Hepatocyte (in vitro differentiated cells): Measurements from ENCODE around the gene DISP2.

Experiments
- EZH2phosphoT487 ChIP-seq: fragments of 200-600 bp; sonication (generic); IDR thresholded peaks from one replicate; pipeline ENCODE4 v1.6.1; 2018; ENCODE audit warnings: antibody characterized with exemption, mild to moderate bottlenecking, low read depth, moderate library complexity; ENCODE audit not compliant: unreplicated experiment, severe bottlenecking
- TF ChIP-seq, protein P1 (sequence below): fragments of 200-600 bp; sonication (generic); IDR thresholded peaks from 2 replicates; pipeline ENCODE4 v1.5.1; 2016; ENCODE audit warnings: antibody characterized with exemption, mild to moderate bottlenecking; ENCODE audit not compliant: poor library complexity

DNA sequence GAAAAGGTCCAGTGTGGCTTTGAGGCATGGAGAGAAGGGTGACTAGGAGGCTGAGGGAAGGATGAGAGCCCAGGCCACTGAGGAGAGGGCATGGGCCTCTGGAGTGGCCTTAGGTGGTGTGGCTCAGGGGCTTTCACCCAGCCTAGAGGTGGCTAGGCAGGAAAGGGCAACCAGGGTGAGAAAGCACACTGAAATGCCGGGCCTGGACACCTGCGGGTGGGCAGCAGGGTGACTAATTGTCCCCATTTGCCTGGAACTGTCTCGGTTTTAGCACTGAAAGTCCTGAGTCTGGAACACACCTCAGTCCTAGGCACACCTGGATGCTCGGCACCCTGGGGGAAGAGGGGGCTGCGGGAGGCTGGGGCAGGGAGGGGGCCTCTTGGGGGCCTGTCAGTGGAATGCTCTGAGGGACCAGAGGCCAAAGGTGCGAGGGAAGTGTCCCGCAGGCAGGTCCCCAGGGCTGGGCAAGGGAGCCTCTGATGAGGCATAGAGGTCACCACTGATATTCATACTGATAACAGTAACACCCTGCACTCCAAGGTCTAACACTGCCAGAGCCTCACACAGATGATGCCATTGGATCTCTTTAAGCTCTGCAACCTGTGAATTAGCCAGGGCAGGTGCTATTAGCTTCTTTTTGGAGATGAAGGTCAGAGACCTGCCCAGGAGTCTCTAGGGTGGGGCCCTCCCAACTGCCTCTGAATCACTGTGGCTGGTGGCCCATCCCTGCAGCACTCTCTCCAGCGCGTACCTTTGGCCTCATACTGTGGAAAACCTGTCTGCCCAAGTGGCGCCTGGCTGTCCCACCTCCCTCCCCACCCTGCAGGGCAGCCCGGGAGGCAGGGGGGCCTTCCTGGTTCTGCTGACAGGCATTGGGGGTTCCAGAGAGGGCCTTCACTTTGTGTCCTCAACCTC, 10.2 kb upstream of the DISP2 start:
- TF ChIP-seq, protein P1, sequence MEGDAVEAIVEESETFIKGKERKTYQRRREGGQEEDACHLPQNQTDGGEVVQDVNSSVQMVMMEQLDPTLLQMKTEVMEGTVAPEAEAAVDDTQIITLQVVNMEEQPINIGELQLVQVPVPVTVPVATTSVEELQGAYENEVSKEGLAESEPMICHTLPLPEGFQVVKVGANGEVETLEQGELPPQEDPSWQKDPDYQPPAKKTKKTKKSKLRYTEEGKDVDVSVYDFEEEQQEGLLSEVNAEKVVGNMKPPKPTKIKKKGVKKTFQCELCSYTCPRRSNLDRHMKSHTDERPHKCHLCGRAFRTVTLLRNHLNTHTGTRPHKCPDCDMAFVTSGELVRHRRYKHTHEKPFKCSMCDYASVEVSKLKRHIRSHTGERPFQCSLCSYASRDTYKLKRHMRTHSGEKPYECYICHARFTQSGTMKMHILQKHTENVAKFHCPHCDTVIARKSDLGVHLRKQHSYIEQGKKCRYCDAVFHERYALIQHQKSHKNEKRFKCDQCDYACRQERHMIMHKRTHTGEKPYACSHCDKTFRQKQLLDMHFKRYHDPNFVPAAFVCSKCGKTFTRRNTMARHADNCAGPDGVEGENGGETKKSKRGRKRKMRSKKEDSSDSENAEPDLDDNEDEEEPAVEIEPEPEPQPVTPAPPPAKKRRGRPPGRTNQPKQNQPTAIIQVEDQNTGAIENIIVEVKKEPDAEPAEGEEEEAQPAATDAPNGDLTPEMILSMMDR, result no peak
- no peak for TF ChIP-seq EZH2phosphoT487
